NCI-H526 treated with DMSO at 0.1 percent for 48 hours (cell line): ENCODE results near the gene SYDE2.
"Not testable (repeated sequence)": the region's sequence is repeated elsewhere in the genome, so short reads cannot be mapped to it uniquely, and the experiment has no call there.

Source experiments
- DNase-seq: peaks from one replicate; lab custom pipeline; 2025; lab: John Stamatoyannopoulos, UW

Gene SYDE2

DNA sequence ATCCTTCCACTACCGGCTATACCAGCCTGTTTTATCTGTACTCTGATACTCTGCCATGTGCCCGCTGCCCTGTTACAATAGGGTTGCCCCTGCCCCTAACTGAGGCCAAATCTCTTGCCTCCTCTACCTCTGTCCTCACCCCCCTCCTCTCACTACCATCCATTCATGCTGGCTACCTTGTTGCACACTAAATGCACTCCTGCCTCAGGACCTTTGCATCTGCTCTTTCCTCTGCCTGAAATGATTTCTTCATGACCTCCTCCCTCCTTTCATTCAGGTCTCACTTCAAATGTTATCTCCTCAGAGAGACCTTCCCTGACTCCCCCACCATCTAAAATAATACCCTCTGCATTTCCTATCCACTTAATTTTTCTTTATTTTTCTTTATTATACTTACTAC is 7.7 kb upstream of the SYDE2 start:
- DNase-seq: no peak

DNA sequence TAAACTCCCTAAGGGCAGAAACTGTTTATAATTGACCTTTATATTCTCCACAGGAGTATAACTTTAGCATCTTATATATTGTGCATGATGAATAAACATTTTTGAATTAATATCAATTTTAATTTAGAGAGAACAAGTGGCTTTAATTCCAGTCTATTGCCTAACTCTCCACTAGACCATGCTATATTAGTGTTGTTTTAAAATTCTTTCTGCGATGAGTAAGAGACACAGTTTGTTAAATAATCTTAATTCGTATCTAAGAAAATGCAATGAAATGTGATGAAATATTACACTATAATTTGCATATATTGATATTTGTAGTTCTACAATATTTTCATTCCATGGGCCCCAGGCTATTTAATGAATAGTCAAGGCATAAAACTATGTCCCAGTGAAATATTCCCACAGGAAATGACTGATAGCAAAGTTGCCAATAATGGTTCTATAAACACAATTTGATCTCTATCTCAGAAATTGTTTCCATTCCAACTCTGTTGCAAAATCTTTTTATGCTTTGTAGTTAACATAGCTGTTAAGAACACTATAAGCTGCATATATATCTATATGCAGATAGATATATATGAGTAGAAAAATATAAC is 2.9 kb upstream of the SYDE2 start:
- no peak for DNase-seq

DNA sequence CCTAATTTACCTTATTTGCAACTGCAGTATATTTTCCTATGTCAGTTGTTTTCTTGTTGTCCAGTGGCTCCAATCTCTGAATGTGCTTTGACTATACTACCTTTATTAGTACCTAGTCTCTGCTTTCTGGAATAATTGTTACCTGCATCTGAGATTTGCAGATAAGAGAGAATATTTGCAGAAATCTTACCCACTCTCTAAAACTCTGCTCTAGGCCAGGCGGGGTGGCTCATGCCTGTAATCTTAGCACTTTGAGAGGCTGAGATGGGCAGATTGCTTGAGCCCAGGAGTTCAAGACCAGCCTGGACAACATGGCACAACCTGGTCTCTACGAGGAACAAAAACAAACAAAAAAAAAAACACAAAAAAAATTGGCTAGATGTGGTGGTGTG is 2.0 kb upstream of the SYDE2 start:
- no peak for DNase-seq

DNA sequence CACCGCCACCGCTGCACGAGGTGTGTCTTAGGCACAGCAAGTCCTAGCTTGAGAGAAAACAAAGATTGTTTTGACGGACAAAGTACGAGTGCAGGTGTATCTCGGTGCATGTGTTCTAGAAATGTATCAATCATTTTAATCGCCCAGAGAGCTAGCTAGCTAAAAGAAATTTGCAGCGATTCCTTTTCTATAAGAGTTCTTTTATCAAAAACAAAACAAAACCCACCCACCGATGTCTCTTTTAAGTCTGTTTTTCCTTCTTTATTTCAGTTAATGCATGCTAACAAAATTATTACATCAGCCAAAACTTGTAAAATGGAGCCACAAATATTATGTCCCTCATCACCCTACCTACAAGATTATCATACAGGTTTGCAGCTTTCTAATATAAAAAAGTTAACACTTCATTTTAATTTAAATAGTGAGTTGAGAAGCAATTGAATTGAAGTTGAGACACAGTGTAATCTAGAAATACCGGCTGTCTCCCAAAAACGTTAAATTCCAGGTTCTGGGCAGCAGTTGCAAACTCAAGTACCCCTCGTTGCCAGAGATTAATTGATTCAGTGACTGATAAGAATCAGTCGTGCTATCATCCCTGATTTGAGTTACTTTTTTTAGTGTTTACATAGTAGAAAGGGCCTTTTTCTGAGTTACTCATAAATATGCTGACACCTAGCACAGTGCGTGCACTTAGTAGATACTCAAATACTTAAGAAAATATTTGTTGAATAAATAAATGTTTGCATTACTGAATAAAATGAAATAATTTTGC is 1.5 kb upstream of the SYDE2 start:
- DNase-seq: no peak

DNA sequence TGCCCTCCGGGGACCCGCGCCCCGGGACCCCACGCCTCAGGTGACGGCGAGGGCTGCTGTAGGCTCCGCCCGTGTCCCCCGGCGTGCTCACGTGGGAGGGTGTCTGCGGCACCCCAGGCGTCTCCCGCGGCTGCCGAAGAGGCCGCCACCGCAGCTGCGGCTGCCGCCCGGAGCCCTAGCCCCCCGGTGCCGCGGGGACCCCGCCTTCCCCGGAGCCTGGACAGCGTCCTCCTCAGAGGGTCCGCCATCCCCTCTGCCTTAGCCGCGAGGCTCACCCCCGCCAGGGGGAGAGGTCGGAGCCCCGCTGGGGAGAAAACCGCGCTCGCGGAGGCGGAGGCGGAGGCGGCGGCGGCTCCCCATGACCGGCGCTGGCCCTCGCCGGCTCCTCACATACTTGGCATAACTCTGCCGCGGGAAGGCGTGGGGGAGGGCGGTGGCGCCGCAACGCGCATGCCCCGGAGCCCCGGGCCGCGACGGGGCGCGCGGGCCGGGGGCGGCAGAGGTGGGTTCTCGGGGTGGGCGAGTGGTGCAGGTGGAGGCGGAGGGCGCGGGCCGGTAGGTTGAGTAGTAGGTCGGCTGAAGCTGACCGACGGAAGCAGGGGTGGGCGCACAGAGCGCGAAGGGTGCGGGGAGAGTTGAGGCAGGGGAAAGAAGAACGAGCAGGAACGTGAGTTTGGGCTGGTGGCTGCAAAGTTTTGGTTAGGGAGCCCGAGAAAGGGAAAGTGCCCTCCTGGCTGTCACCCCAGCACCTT is 700 bp upstream of the SYDE2 start:
- peak; percentile 15 for DNase-seq

GRCh38 chr1:85199667-85200462 is 951 bp downstream of the SYDE2 start:
- peak; percentile 64 for DNase-seq

DNA sequence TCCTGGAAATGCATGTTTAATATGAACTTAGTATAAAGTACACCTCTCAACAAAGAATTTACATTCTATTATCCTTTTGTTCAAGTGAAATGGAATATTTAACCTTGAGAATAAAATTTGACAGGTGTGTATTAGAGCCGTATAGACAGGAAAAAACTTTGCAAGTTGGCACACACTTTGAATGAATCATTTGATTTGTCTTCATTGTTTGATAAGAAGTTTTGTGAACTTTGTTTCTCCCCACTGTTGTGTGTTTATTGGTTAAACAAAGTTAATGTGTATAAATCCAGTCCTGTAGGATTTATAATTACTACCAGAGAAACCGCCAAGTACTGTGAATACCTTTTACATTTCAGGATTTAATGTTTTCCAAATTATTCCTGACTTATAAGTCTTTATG is 2.0 kb downstream of the SYDE2 start:
- DNase-seq: no peak

DNA sequence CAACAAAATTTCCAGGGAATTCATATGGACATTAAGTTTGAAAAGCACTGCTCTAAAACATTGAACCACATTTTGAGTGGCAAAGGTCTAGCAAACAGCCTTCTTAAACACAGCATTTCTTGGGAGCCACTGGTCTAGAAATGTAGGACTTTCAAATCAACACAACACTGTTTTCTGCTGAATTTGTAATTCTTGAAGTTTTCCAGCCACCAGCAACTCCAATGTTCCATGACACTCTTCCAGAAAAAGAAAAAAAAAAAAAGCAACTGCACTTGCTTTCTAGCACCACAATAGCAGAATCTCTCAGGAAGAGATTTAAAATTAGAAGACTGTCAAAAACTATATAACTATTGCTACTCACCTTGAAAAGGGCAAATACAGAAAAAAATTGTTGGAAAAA is 4.5 kb downstream of the SYDE2 start:
- DNase-seq: no peak

DNA sequence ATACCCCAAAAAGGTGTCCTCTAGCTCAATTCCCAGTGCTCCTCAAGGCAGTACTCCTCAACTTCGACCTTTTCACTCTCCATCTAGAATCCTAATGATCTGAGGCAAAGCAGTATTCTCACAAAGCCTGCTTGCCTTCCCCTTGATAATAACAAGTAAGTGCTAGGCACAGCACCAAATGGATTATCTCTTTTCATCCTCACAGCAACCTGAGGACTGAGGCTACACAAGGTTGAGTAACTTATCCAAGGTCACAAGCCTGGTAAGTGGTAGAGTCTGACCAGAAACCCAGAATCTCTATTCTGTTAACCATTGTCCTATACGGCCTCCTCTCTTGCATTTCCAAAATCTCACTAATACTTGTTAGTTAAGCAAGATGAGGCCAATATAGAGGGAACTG is 5.1 kb downstream of the SYDE2 start:
- no peak for DNase-seq

DNA sequence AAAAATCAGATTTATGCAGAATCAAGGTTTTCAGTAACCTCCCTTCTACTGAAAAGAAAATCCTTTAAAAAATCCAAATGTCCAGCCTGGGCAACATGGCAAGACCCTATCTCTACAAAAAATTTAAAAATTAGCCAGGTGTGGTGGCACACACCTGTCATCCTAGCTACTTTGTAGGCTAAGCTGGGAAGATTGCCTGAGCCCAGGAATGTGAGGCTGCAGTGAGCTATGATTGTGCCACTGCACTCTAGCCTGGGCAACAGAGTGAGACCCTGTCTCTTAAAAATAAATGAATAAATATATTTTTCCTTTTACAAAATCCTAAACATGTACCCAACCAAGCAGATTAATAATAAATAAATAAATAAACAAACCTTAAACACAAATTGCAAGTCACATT is 8.7 kb downstream of the SYDE2 start:
- DNase-seq: not testable (repeated sequence)

DNA sequence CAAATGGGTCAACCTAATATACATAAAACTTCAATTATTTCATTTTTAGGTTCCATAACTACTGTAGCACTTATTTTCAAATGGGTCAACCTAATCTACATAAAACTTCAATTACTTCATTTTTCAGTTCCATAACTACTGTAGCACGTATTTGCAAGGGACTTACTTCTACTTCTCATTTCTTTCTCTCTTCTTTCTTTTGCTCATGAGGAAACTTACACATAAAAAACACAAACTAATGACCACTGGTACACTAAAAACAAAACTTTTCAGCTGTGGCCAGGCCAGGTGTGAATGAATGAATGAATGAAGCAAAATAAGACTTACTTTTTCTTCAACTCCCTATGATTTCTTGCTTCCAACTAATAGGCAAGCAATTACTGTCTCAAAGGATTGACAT is 11.7 kb downstream of the SYDE2 start:
- DNase-seq: no peak

DNA sequence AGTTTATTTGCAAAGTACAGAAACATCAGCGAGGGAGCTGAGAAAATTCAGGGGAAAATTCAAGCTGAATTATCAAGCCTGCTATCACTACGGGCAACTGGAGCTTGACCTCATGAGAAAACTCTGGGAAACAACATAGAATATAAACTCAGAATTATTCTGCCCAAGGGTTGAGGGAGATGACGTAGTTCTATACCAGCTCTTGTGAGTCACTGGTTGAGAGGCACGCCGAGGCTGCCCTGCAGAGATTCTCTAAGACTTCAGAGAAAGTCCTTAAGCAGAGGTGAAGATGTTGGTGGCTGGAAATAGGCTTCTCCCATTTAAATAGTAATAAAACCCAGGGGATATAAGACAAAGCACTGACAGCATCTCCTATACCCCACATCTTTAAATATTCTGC is 12.3 kb downstream of the SYDE2 start:
- no peak for DNase-seq

GRCh38 chr1:85187021-85187420 is 13.8 kb downstream of the SYDE2 start:
- not testable (repeated sequence) for DNase-seq

- DNase-seq: no peak
These were observed 16.6 kb downstream of the SYDE2 start for GRCh38 chr1:85184245-85184644.

DNA sequence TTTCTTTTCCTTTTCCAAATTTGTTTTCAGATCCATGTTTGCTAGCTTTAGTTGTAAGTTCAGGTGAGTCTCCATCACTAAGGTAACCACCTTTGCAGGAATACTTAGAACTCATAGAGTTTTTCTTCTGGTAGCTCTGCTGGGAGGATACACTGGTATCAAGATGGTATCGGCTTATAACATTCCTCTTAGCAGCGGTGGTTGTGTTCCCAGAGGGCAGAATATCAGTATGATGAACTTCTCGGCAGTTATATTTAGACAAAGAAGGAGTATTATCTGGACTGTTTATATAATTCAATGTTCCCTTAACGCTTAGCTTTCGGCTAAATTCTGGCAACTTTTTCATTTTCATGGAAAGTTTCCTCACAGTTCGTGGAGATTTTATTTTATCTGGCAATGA is 18.1 kb downstream of the SYDE2 start:
- no peak for DNase-seq

DNA sequence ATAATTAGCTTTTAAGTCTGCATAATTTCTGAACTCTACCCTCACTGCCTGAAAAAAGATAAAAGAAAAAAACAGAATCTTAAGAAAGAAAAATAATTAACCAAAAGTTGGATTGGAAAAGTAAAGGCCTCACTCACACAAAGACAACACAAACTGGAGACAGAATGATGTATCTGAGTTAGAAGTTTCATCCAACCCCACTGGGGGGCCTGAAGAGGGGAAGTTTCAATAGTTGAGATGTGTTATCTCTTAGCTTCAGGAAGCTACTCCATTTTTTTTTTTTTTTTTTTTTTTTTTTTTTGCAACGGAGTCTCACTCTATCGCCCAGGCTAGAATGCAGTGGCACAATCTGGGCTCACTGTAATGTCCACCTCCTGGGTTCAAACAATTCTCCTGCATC is 19.9 kb downstream of the SYDE2 start:
- no peak for DNase-seq

GRCh38 chr1:85179522-85179921 is 21.3 kb downstream of the SYDE2 start:
- DNase-seq: no peak

DNA sequence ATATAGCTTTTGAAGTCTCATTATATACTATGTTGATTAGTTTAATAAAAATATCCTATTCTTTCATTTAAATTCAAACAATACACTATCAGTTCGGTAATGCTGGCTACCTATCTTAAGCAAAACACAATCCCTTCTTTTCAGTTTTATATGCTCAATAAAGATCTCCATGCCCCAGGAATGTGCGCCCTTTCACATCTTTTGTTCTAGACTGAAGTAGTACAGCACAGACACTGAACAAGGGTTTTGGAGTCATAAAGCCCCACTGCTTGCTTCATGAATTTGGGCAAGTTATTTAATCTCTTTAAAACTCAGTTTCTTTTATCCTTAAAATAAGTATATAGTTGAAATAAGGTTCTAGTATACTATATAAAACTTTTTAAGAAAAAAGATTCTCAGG is 22.4 kb downstream of the SYDE2 start:
- DNase-seq: no peak

DNA sequence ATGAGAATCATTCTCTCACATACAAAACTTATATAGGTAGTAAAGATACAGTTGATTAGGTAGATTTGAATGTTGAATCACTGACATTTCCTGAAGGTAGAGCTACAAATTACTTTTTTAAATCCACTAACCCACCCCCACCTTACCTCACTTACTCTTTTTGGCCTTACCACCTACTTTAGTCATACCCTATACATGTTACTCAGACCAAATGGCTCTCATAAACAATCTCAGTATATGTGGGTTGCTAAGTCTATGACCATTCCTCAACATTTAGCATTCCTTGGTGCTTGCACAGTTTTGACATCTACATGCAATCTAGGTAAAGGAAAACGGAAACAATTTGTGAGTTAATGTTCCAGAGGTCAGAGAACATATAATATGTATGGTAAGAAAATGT is 26.3 kb downstream of the SYDE2 start:
- no peak for DNase-seq

- no peak for DNase-seq
These were observed 28.0 kb downstream of the SYDE2 start for GRCh38 chr1:85172684-85173337.

GRCh38 chr1:85171721-85172120 is 29.1 kb downstream of the SYDE2 start:
- no peak for DNase-seq

GRCh38 chr1:85168884-85169283 is 31.9 kb downstream of the SYDE2 start:
- DNase-seq: no peak
